Stimulated activated CD8-positive, alpha-beta memory T cell treated with anti-CD3 and anti-CD28 coated beads, Interleukin-2, amount 100 ng/mL, for 48 hours (primary cell): Measurements from ENCODE around the gene DHRS2.
"Not testable (repeated sequence)": the region's sequence is repeated elsewhere in the genome, so short reads cannot be mapped to it uniquely, and the experiment has no call there.

Source experiments
- DNase-seq, 2 donors: peaks; one replicate each; pipeline ENCODE4 v3.0.0-alpha.2; 2020; ENCODE audit warnings: low read depth in 2 of 2

Gene DHRS2, protein sequence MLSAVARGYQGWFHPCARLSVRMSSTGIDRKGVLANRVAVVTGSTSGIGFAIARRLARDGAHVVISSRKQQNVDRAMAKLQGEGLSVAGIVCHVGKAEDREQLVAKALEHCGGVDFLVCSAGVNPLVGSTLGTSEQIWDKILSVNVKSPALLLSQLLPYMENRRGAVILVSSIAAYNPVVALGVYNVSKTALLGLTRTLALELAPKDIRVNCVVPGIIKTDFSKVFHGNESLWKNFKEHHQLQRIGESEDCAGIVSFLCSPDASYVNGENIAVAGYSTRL

DNA sequence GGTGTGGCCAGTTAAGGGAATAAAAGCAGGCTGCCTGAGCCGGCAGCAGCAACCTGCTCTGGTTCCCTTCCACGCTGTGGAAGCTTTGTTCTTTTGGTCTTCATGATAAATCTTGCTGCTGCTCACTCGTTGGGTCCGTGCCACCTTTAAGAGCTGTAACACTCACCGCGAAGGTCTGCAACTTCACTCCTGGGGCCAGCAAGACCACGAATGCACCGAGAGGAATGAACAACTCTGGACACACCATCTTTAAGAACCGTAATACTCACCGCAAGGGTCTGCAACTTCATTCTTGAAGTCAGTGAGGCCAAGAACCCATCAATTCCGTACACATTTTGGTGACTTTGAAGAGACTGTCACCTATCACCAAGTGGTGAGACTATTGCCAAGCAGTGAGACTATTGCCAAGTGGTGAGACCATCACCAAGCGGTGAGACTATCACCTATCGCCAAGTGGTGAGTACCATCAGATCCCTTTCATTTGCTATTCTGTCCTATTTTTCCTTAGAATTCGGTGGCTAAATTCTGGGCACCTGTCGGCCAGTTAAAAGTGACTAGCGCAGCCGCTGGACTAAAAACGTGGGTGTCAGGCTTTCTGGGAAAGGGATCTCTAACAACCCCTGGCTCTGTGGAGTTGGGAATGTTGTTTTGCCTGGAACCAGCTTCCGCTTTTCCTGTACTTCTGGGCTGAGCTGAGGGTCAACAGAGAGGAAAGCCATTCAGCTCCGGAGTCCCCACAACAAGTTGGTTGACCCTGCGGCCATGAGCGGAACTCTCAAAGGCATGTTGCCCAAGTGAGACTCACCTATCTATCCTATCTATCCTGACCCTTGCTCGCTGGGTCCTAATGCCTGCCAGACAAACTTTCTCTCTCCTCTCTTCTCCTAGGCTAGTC, at the start of gene DHRS2:
DHRS2 (plus strand) TSS at position 48 of the 895 bp plus-strand sequence. CDS start 2,501 bp downstream, outside the sequence.
- DNase-seq, result no peak

DNA sequence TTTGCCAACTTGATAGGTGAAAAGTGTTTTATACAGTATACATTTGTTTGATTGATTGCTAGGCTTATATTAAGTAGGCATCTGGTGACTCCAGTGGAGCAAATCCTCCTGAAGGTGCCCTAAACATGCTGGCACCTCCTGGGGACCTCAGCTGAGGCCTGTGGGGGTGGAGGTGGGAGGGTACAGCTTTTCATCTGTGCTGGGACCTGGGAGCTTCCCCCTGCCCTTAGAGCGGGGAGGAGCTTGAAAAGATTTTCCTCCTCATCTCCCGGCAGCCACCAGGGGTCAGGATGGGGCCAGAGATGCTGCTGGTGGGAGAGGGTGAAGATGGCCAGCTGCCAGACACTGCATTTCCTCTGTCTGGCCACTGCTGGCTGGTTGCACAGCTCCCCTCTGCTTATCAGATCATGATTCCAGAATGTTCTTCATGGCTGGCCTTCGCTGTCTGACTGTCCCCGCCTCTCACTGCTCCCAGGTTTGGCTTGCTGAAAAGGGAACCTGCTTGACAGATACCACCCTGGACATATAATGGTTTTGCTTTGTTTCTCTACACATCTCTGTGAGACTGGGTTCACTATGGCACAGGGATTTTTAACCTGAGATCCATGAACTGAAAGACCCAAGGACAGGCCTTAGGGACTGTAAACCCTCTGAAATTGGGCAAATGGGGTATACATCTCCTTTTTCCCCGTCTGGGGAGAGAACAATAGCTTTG, 47.1 kb upstream of the DHRS2 start:
- peak; percentile 75 to 76 for DNase-seq

DNA sequence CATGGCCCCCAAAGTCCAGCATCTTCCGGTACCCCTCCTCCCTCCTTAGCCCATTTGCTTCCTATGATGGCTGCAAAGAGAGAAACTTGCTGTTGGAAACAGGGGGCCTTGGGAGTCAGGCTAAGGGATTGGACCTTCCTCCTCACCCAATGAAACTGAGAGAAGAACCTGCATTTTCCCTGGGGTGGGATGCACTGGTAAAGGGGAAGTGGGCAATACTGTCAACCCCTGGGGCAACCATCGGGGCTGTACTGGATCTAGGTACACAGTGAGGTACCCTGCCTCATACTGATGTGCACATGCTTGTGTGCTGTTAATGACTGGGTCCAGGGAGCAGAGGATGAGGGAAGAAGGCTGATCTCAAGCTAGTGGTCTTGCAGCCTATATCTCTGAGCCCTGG, 46.6 kb upstream of the DHRS2 start:
- DNase-seq, result no peak

DNA sequence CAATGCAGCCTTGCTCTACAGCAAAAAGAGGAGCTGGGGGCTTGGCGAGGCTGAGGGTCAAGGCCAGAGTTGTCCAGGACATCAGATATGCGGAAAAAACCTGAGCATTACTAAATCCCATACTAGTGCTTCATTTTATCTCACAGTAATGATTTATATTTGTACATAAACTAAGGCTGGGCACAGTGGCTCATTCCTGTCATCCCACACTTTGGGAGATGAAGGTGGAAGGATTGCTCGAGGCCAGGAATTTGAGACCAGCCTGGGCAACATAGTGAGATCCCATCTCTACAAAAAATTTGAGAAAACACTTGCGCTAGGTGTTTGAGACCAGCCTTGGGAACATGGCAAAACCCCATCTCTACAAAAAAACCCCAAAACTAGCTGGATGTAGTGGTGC, 46.0 kb upstream of the DHRS2 start:
- DNase-seq, result no peak

DNA sequence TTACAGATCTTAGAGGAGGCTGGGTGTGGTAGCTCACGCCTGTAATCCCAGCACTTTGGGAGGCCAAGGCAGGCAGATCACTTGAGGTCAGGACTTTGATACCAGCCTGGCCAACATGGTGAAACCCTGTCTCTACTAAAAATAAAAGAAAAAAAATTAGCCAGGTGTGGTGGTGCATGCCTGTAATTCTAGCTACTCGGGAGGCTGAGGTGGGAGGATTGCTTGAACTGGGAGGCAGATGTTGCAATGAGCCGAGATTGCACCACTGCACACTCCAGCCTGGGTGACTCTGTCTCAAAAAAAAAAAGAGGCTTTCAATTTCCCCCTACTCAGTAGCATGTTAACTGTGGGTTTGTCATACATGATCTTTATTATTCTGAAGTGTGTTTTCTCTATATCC, 42.0 kb upstream of the DHRS2 start:
- not testable (repeated sequence) for DNase-seq

DNA sequence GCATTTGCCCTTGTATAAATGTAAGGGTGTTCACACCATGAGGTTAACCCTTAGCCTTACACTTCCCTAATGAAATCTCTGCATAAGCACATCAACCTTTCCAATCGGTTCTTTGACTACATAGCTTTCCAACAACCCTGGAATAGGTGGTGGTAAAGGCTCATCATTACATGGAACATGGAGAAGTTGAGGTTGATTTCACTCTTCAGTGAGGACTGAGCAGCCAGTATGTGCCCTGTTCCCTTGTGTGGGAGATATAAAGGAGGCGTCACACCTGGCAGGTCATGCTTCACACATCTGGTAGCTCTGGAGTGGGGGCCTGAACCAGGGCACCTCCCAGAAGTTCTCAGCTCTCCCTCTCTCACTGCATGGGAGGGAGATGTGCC, 35.8 kb upstream of the DHRS2 start:
- no peak for DNase-seq

DNA sequence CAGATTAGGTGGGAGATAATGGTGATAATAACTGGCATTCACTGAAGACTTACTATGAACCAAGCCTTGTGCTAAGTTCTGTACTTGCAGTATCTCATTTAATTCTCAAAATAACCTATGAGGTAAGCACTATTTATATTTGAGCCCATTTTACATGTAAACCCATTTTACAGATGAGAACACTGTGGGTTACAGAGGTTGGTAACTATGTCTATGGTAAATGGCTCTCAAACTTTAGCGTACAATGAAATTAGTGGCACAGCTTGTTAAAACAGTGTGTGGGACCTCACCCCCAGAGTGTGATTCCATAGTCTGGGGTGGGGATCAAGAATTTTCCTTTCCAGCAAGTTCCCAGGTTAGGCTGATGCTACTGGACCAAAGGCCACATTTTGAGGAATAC, 35.4 kb upstream of the DHRS2 start:
- DNase-seq, result no peak

DNA sequence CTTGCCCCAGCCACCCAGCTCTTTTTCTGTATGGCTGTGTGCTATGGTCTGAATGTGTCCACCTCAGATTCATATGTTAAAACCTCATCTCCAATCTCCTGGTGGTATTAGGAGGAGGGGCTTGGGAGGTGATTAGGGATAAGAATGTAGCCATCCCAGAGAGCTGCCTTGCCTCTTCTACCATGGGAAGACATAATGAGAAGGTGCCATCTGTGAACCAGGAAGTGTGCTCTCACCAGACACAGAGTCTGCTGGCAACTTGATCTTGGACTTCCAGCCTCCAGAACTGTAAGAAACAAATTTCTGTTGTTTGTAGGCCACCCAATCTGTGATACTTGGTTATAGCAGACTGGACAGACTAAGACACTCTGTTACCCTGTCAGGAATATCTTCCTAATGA, 34.7 kb upstream of the DHRS2 start:
- no peak for DNase-seq

DNA sequence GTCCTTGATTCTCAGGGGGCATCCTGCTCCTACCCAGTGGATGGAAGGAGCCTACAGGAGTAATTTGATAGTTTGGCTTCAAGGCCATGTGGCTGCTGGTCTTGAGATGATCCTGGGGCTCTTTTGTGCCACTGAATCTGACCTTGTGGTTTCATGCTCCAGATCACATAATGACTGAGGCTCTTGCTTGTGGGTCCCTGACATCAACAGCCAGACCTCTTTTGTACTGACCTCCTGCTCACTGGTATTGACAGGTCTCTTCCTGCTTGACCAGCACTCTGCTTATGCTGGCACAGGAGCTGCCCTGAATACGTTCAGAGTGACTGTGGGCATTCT, 34.4 kb upstream of the DHRS2 start:
- DNase-seq, result no peak

DNA sequence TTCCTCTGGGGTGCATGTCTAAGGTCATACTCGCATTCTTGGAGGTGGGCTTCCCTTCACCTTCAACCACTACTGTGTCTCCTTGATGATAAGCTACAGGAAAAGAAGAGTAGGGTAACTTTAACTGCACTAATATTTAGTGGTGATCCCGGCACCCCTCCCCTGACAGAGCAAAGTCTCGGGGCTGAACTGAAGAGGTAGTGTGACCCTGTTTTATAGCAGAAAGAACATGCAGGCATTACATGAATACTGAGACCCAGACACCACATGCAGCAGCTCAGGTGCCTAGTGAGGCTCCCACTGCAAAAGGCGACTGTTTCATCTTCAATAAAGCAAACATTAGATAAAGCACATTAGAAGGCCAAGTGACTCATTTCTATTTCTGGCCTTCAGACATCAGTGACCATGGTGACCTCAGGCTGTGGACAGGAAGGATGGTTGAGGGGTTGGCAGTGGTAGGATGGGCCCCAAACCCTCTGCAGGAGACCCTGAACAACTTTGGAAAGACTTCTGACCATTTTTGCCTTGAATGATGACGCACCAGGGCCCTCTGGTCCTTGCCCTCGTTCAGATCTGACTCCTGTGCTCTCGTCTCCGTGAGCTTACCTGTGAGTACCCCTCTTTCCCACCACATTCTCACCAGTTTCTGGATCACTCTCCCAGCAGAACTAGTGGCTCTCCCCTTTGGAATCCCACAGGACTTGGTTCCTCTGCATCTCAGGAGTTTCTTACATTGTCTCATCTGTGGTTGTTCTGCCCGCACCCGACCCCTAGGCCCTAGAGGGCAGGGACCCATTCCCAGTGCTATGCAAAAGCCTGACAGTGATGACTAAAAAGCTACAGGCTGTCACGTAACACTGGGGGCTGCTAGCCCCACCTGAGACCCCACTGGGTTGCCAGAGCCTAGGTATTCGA, 33.7 kb upstream of the DHRS2 start:
- no peak for DNase-seq

DNA sequence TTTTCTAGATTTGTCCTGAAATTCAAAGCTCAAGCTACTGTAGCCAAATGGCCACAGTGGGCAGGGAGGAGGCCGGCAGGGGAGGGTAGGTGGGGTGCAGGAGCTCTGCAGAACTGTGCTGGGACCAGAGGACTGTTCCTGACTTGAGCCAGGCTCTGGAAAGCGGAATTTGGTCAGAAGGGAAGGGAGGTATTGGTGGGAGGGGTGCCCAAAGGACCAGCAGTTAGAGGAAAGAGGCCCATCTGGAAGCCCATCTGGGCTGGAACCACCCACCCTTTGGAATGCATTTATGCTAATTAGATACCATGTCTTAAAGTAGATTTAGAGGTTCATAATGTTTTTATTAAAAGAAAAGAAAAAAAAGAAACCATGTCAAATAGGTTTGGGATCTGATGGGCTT, 33.1 kb upstream of the DHRS2 start:
- DNase-seq, result no peak

DNA sequence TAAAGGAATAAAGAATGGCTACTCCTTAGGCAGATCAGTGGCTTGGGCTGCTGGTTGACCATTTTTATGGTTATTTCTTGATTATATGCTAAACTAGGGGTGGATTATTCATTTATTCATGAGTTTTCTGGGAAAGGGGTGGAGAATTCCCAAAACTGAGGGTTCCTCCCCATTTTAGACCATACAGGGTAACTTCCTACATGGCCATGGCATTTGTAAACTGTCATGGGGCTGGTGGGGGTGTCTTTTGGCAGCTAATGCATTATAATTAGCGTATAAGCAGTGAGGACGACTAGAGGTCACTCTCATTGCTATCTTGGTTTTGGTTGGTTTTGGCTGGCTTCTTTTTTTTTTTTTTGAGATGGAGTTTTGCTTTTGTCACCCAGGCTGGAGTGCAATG, 32.0 kb upstream of the DHRS2 start:
- DNase-seq, result no peak

DNA sequence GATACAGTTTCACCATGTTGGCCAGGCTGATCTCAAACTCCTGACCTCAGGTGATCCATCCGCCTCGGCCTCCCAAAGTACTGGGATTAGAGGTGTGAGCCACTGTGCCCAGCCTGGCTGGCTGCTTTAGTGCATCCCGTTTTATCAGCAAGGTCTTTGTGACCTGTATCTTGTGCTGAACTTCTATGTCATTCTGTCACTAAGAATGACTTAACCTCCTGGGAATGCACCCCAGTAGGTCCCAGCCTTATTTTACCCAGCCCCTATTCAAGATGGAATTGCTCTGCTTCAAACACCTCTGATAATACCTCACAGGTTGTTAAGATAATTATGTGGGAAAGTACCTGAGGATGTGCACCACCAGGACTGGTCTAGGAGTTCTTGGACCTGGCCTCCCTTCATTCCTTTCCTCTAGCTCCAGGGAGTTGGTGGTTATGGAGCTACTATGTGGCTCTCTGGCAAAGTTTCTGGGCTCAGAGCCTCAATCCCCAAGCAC, 31.4 kb upstream of the DHRS2 start:
- DNase-seq, result no peak

DNA sequence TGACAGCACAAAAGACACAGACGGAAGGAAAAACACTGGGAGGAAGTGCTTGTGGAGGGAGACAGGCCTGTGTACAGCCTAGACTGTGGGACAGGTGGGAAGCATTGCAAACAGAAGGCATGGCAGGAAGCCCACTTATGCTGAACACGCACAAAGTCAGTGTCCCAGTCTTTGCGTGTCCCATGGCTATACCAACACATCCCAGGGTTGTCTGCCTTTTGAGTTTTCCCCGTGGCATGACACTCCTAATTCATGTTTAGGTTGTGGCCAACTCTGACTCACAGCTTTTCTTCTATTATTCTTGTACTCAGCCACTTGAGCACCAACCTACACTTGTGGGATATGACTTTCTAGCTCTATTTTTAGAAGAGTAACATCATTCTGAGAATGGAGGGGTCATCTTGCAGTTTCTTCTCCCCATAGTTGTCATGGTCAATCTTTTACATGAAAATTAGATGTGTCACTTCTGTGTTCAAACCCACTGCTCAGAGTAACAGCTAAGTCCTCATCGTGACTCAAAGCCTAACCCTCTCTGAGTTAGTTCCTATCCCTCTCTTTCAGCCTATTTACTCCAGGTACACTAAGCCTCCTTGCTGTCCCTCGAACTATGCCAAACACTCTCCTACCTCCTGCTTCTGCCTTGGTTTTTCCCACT, 30.1 kb upstream of the DHRS2 start:
- DNase-seq, result no peak

DNA sequence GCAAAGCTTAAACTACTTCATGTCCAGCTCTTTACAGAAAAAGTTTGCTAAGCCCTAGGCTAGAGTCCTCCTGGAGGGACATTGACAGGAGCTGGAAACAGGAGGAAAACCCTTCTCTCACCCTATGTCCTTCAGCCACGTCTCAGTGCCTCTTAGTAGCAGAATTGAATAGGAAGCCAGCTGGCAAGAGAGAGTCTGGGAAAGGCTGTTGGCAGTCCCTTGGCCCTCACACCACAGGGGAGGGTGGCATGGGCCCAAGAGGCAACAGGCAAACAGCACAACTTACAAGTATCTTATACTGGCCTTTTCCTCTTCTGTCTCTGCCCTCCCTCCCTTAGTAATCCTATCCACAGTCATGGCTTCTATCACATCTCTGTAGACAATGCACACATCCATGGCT, 27.7 kb upstream of the DHRS2 start:
- DNase-seq, result no peak

DNA sequence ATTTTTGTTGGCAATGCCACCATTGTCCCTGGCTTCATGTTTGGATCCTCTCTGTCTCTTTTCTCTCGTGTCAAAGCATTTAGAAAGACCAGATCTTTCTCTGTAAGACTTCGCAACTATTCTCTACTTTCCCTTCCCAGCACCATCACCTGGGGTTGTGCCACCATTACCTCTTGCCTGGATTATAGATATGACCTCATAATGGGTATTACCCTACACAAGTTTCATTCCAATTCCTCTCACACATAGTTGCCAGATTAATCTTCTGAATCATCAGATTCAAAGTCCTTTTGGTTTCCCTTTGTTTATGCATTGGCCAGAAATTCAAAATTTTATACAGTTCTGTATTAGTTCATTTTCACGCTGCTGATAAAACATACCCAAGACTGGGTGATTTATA, 27.2 kb upstream of the DHRS2 start:
- DNase-seq, result no peak

DNA sequence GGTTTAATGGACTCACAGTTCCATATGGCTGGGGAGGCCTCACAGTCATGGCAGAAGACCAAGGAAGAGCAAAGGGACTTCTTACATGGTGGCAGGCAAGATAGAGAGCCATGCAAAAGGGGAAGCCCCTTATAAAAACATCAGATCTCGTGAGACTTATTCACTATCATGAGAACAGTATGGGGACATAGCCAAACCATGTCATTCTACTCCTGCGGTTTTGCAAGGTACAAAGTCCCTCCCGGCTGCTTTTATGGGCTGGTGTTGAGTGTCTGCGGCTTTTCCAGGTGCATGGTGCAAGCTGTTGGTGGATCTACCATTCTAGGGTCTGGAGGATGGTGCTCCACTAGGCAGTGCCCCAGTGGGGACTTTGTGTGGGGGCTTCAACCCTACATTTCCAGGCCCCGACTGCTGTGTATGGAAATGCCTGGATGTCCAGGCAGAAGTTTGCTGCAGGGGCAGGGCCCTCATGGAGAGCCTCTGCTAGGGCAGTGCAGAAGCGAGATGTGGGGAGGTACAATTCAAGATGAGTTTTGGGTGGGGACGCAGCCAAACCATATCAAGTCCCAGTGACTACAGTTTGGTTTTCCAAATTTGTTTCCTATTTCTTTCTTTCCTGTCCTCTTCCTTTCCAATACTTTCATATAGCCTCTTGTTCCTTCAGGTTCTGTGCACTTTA, 26.6 kb upstream of the DHRS2 start:
- not testable (repeated sequence) for DNase-seq

DNA sequence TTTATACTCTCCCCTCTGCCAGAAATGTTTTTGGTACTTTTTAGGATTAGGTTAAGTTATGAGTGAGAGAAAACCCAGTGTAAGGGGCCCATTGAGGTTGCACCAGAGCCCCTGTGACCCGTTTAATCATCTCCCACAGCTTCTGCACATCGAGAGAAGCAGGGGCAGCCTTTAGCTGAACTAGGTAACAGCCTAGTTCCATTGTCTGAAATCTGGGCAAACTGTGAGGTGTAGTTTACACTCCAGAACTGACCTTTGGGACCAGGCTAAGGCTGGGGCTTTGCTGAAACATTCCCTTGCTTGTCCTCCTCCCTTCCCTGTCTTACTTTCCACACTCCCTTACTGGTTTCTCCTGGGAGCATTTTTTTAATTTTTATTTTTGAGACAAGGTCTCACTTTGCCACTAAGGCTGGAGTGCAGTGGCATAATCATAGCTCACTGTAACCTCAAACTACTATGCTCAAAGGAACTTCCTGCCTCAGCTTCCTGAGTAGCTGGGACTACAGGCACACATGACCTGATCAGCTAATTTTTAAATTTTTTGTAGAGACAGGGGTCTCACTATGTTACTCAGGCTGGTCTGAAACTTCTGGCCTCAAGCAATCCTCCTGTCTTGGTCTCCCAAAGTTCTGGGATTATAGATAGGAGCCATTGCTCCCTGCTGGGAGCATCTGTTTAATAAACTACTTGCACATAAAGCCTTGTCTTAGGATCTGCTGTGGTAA, 25.9 kb upstream of the DHRS2 start:
- no peak for DNase-seq

DNA sequence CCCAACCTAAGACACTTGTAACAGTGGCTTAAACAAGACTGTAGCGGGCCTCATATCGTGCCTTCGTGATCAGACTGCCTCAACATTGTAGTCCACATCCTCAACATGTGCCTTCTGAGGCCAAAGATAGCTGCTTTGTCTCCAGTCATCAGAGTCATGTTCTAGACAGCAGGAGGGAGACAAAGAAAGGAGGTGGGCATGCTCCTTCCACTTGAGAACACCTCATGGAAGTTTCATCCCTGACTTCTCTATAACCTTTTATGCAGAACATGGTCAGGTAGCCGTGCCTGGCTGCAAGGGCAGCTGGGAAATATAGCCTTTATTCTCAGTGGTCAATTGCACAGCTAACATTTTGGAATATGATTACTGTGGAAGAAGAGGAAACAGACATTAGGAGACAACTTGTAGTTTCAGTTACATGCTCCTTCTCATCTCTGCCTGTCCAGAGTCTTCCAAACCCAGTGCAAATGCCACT, 25.3 kb upstream of the DHRS2 start:
- no peak for DNase-seq

DNA sequence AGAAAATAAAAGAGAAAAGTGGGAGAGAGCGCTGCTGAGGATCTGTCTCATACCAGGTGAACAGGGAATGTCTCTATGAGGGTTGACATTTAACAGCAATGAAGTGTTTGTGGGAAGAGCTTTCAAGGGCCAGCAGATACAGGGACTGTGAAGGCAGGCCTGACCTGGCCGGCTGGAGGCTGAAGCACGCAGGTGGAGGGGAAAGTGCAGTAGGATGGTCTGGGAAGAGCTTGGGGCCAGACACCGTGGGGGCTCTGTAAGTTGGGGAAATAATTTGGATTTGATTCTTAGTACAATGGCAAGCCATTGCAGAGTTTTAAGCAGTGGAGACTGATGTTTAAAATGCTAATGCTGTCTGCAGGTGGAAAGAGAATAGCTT, 23.8 kb upstream of the DHRS2 start:
- DNase-seq, result no peak
